GM21529 (cell line): ENCODE measurements around the gene RCE1.

Experiments
- ATAC-seq: cut with Tn5 transposase; IDR thresholded peaks from one replicate; pipeline ENCODE4 v1.9.1; 2021; ENCODE audit not compliant: unreplicated experiment

The RCE1 gene

DNA sequence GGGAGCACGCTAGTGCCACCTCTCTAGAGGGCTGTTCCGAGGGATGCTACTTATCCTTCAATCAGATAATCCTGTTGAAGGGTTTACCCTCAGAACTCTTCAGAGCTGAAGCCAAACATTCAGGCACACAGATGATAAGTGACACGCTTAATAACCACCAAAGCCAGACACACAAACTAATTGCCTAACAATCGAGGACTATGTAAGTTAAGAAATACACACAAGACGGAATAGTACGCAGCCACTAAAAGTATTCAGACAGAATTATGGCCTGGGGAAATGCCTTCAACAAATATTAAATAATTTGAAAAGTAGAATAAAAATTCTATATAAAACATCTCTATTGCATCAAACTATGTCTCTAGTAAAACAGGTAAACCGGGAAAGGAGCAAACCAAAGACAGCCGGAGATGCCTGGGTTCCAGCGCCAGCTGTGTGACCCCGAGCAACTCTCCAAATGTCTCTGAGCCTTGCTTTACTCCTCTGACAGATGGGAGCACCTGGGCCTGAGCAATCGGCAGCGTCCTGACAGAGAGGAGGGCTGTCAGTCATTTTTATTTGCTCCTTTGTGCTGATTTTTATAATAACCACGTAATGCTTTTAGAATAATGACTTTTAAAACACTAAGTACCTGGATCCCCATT is 25.0 kb downstream of the RCE1 start:
- no peak for ATAC-seq

DNA sequence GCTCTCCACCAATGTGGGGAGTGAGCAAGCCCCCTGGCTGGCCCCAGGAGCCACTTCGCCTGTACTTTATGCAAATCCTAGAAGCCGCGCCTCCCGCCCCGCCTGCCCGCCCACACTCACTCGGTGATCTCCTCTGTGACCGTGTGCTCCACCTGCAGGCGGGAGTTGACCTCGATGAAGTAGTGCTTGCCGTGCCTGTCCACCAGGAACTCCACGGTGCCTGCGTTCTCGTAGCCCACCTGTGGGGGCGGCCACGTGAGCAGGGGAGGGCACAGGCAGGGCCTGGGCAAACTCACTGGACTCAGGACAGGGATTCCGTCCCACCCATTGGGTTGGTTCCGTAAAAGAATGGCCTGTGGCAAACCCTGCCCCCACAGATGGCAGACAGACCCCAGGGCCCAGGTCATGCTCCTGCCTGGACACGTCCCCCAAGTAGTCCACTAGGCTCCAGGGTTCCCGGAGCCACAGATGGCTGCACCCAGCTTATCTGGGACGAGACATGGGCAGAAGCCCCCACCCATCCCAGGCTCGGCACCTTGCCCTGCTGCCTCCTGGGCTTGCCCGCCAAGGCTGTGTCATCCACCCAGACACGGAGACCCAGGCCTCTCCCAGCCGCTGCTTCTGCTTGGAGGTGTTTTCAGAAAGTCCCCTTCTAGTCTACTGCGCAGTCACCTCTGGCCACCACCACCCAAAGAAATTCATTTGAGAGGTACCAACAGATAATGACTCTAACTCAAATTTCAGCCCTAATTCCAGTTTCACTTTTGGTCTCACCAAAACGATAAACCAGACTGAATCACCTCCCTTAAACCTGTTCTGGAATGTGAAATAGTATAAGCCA is 25.7 kb downstream of the RCE1 start:
- peak; percentile 85 for ATAC-seq

DNA sequence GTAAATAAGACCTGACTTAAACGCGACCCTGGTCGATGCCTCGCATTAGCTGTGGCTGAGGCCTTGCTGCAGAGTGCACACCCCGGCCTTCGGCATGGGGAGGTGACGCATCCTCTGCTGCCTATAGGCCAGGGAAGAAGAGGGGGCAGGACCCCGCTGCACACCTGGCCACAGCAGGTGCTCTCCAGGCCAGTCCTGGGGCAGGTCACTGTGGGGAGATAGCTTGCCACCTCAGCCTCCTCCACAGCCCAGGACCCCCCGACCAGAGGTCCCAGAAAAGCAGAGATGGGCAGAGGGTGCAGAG is 26.3 kb downstream of the RCE1 start:
- ATAC-seq, result no peak

DNA sequence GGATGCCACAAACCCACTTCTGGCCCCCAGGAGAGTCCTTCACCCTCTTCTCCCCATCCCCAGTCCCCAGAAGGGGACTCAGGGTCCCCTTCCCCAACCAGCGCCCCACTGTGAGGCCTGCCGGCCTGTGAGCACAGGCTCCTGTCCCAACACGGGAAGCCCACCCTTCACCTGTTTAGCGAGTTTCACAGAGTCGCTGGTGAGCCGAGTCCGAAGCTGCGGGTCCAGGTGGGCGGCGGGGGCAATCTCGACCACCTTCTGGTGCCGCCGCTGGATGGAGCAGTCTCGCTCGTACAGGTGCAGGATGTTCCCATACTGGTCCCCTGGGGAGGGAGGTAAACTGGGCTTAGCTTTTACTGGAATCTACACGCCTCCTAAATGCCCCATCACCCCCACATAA is 26.9 kb downstream of the RCE1 start:
- ATAC-seq, result no peak

DNA sequence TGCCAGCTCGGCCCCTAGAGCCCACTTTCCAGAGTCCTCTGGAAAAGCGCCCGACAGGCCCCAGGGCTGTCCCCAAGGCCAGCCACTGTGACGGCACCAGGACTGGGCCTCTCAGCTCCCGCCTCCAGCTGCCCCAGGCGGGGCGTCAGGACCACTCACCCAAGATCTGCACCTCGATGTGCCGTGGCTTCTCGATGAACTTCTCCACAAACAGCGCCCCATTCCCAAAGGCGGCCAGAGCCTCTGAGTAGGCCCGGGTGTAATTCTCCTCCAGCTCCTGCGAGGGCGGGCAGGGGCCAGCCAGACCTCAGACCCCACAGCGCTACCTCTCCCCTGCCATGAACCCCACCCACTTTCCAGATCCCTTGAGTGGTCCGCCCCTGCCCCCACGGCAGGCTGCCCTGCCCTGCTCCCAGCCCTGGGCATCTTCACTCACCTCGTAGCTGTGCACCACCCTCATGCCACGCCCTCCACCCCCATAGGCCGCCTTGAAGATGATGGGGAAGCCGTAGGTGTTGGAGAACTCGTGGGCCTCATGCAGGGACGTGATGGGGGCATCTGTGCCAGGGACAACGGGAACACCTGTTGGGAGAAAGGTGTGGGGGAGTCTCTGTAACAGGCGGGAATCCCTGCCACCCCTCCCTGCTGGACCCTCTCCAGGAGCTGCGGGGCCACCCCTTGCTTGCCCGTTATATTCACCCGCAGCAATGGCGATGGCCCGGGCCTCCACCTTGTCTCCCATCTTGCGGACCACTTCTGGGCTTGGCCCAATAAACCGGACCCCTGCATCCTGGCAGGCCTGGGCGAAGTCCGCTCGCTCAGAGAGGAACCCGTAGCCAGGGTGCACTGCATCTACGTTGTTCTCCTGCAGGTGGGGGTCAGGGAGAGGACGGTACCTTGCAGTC is 27.6 kb downstream of the RCE1 start:
- ATAC-seq, result no peak

DNA sequence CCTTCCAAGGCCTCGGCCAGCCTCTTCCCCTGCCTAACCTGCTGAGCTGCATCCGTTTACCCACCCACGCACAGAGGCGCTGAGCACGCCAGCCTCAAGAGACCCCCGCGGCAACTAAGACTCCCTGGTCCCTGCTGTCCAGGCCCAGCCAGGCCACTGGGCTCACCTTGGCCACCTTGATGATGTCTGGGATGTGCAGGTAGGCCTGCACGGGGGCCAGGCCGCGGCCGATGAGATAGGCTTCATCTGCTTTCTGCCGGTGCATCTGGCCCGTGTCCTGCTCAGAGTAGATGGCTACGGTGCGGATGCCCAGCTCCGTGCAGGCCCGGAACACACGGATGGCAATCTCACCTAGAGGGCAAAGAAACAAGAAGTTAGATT is 28.3 kb downstream of the RCE1 start:
- ATAC-seq, result no peak

DNA sequence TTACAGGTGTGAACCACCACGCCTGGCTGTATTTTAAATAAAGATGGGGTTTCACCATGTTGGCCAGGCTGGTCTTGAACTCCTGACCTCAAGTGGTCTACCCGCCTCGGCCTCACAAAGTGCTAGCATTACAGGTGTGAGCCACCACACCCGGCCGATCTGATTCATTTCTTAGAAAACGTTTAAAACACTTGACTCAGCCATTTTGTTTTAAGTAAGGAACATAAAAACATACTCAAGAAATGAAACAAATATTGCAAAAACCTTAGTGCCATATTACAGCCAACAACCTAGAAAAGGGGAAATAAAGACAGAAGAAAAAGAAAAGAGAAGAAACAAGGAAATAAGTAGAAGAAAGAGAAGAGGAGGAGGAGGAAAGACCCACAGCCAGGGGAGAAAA is 31.0 kb downstream of the RCE1 start:
- no peak for ATAC-seq

DNA sequence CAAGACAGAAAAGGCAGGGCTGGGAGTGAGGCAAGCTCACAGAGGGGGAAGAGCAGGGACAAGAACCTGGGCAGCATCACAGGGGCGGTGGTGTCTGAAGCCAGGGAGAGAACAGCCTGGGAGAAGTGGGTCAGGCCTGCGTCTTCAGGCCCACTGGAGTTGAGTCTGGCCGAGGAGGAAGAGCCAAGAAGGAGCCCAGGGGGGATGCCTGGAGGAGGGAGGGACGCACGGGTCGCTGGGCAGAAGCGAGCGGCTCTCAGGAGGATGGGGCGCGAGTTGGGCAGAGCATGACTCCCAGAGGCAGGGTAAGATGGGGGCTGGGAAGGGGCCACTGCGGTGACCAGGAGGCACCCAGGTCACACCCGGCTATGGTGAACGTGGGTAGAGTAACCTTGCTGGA is 32.1 kb downstream of the RCE1 start:
- ATAC-seq, result no peak

DNA sequence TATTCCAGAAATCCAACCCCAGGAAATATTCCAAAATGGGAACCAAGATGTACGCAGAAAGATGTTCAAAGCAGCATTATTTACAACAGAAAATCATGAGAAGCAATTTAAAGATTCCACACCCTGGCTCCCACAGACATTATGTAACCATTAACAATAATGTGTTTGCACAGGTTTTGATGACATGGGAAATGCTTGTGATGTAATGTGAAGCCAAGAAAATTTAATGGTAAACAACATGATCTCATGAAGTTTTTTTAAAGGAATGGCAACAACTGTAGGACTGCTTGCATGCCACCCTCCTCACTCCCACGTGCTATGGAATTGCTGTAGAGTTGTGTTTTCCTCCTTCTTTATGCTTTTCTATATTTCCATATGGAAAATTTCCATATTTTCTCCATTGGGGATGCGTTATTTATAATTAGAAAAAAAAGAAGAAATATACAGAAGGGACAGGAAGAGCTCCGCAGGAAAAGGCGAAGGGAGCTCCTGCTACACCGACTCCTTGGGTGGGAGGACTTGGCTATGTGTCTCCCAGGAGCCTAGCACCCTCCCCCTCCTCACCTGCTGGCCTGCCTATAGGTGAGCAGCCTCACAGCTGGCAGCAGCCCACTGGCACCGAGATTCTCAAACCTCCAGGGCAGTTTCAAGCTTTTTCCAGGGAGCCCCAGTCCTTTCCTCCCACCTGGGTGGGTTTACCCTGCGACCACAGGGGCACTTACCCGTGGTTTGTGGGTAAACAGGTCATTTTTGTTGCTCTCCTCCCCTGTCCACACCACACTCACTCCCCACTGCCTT is 34.5 kb downstream of the RCE1 start:
- ATAC-seq, result no peak

DNA sequence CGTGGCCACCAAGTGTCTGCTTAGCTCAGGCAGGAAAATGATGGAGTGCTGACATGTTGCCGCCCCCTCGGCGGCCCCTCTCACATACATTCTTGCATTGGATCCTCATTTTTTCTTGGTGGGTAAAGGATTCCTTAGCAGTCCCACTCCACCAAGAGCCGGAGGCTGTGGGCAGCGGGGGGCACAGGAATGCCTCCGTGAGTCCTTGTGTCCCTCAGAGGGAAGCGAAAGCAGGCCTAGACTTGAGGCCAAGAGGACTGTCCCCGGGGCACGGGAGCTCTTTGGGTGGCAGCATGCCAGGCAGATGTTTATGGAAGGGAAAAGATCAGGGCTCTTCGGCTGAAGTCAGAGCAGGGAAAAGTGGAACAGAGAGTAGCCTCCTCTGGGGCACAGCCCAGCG is 35.2 kb downstream of the RCE1 start:
- no peak for ATAC-seq

DNA sequence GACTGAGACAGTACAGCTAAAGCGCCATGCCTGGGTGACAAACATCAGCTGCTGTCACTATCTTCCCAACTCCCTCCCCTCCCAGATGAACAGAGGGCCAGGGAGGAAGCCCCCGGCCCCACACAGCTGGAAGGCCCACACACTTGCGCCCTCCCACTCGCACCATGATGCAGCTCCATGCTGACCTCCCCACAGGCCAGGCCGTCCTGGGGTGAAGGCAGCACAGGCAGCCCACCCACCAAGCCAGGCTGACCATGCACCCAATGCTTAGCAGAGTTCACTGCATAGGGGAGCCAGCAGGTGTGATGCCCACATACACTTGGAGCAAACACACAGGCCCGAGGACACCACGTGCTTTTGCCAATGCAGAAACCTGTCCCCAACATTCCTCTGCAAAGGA is 35.8 kb downstream of the RCE1 start:
- no peak for ATAC-seq

DNA sequence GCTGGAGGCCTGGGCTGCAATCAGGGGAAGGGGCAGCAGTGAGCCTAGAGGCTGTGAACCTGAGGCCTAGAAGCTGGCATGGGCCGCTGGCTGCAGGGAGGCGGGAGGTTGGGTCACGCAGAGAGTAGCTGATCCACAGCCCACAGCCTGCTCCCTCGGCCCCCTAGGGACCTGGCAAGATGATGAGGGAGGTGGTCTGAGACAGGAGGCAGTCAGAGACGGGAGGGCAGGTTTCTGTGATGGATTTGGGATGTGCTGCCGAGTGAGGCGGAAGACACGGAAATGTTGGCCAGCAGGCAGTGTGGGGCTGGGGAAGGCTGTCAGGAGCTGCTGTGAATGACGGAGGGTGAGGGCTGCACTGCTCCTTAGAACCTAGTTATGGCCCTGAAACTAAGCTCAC is 36.3 kb downstream of the RCE1 start:
- ATAC-seq, result no peak

DNA sequence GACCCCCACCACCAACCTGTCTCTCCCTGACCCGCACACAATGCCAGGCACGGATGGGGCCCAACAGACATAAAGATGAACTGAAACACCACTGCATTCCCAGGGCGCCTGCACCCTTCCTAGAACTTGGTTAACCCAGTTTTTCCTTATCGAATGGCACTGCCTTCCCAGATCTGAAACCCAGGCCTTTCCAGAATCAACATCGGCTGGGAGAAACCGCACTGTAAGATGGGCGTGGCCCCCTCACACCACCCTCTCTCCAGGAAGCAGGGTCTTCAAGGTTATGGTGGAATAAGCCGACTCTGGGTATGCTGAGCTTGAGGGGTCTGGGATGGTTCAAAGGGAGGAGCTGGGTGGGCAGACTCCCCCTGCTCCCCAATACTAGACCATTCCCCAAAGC is 36.8 kb downstream of the RCE1 start:
- no peak for ATAC-seq

DNA sequence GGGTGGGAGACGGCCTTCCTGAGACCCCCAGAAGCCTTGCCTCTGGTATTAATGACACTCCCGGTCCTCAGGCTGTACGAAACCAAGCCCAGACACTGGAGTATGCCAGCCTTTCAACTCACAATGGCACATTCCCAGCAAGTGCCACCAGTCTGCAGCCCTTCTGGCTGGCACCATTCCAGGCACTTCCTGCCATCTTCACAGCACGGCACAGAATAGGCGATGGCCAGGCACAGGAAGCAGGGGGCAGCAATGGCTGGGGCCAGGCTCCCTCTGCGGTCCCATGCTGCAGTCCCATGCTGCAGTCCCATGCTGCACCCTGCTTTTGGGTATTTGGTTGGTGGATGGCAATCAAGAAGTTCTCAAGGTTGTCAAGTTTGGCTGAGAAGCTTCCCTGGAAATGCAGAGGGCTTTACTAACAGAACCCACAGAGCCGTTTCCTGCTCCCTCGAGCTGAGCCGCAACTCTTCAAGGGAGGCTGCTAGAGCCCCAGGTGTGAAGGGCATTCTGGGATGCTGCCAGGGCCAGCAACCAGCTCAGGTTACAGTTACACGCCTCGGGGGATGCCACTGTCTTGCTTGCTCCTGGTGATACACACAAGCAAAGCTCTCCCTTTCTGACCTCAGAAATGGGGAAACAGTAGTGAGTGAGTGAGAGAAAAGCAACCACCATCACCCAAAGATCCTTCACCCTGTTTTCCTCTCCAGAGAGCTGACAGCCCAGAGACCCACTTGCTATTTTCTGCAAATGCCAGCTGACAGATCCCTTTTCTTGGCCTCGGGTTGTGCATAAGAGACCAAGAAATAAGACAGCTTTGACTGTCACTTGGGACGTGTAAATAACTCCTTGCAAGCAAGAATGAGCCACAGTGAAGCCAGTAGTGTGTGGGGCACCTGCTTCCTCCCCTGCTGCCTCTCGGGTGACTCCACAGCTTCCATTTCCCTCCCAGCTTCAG is 37.5 kb downstream of the RCE1 start:
- no peak for ATAC-seq

DNA sequence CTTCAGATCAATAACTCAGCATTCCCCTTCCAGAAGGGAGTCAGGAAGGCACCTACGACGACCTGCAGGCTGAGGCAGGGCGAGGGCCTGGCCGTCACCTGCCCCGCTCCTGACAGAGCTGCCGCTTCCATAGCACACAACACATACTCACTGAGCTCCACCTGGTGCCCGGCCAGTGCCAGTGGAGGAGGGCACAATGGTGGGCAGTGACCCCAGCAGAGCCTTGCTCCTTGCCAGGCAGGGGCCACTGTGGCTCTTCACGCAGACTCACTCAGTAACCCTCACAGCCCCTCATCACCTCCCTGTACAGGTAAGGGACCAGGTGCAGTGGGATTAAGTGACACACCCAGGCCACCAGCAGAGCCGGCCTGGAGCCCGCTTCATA is 38.2 kb downstream of the RCE1 start:
- ATAC-seq, result no peak

DNA sequence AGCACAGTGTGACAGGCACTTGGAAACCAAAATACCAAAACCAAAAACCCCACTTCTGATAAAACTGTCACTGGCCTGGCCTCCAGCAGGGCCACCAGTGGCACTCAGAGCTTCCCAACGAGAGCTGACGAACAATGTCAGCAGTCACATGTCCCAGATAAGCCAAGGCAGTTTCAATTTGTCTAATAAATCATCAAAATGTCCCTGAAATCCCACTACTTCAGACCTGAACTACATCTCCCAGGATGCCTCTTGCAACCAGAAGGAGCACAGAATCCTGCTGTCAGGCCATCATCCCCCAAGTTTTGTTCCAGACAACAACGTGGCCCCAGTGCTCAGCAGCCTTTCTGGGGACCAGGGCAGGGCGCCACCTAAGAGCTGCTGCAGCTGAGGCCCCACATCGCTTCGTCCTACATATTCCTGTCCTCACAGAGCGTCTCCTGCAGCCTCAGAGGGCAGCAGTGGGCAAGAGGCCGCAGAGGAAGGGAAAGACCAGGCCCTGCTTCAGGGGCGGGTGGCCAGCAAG is 38.7 kb downstream of the RCE1 start:
- no peak for ATAC-seq

DNA sequence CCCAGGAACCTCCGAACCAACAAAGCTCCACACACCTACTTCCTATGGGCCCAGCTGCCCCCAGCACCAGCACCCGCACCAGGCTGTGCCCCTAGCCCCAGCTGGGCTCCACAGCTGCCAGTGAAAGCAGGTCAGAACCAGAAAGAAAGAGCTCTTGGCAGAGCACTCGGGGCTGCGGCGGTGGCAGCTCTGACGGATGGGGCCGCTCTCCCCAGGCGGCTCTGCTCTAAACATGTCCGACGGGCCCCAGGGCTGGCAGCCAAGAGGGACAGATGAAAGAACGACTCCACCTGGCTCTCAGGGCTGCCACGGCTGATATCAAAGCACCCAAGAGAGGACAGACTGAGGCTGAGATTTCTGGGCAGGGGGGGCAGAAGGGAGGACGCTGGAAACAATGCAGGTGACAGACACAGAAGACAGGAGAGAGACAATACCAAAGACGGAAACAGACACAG is 39.3 kb downstream of the RCE1 start:
- ATAC-seq, result no peak

DNA sequence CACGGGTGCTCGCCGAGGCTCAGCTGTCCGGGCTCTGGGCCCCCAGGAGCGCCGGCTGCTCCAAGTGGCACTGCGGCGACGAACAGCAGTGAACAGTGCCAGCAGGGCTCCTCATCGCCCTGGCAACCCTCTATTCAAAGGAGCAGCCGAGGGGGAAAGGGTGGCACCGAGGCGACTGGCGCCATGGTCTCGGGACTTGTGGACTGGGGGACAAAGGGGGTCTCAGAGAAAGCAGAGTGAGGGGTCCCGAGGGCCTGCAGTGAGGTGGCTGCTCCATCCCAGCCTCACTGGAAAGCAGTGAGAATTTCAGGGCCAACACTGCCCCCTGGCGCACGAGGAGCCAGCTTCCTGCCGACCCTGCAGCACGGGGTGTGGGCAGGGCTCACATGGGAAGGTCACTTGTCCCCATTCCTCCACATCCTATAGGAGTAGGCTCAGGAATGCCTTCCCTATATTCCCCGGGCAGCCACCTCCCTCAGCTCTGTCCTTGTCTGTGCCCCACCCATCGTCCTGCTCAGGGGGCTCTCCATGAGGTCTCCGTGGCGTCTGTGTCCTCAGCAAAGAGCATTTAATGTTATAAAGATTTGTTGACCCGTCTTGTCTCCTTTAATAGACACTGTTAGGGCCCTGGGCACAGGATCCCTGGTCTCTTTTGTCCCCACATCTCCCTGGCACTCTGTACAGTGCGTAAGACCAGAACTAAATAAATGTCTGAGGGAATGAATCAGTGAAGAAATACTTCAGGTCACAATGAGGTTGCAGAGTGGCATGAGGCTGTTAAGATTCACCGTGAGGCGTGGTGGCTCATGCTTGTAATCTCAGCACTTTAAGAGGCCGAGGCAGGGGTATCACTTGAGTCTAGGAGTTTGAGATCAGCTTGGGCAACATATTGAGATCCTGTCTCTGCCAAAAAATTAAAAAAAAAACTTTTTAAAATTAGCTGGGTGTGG is 40.0 kb downstream of the RCE1 start:
- no peak for ATAC-seq

DNA sequence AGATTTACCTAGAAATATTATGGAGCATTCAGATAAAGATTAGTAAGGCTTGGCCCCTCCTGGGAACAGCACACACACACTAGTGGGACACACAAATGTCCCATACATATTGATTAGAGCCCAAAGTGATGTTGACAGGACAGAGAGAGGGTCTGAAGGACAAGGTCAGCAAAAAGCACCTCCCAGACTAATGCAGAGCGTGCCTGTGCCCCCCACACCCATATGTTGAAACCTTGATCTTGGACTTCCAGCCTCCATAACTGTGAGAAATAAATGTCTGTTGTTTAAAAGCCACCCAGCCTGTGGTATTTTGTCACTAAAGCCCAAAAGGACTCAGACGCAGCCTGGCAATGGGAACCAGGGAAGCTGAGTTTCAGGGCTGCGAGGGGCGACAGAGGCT is 41.2 kb downstream of the RCE1 start:
- ATAC-seq, result no peak
